HepG2 (cell line): Measurements from ENCODE around the gene ATP8B1. TPM values are rescaled to one million over a fixed set of nuclear protein-coding genes. Genes with fewer than 3 reads are reported as not detected.

Source experiments
- BHLHE40 ChIP-seq: IDR thresholded peaks from 2 replicates; pipeline ENCODE4 v1.6.1; 2011; ENCODE audit warnings: low read length, improper control_type of control experiment
- CREM ChIP-seq, 2 experiments: sonication (generic) in 1 of 2; formaldehyde crosslinking in 1 of 2; IDR thresholded peaks; 2 replicates each; pipeline versions ENCODE4 v1.4.0 to v1.6.1; 2016 to 2020; ENCODE audit warnings: antibody characterized with exemption in 1 of 2, mild to moderate bottlenecking in 1 of 2, missing genetic modification reagents in 1 of 2
- ELF1 ChIP-seq: sonication (generic); formaldehyde crosslinking; IDR thresholded peaks from 2 replicates; pipeline ENCODE4 v1.4.0; 2020; ENCODE audit warnings: missing genetic modification reagents
- RXRB ChIP-seq: IDR thresholded peaks from 2 replicates; pipeline ENCODE4 v1.6.1; 2016; ENCODE audit warnings: borderline replicate concordance, missing genetic modification reagents, missing compliant biosample characterization
- ZBTB21 ChIP-seq: sonication (generic); formaldehyde crosslinking; IDR thresholded peaks from 2 replicates; pipeline ENCODE4 v1.4.0; 2020; ENCODE audit warnings: missing genetic modification reagents
- ZFP1 ChIP-seq: IDR thresholded peaks from 2 replicates; pipeline ENCODE4 v1.6.1; 2016
- polyA plus RNA-seq, 8 experiments: library from polyadenylated mRNA; depleted of rRNA in 3 of 8; stranded (reverse) in 7 of 8; unstranded in 1 of 8; fragments of >200 nt; fragmentation: Illumina TruSeq in 4 of 8; extraction: Trizol in 4 of 8; gene quantifications; 2 replicates each; pipeline versions ENCODE4 v1.2.1 to v1.2.3, GENCODE V29; 2011 to 2016; ENCODE audit warnings: low read depth in 4 of 8, missing spikeins in 1 of 8, mixed read lengths in 1 of 8; ENCODE audit not compliant: insufficient read depth in 1 of 8
- total RNA-seq, 5 experiments: library from RNA; depleted of rRNA; stranded (reverse); fragments of >200 nt; fragmentation: Illumina TruSeq; extraction: Trizol; gene quantifications; 2 replicates each; pipeline ENCODE4 v1.2.3, GENCODE V29; 2016; ENCODE audit warnings: low read depth in 1 of 5
- TF ChIP-seq, protein P1 (sequence below): sonication (generic); formaldehyde crosslinking; IDR thresholded peaks from 2 replicates; pipeline ENCODE4 v1.5.0; 2020; ENCODE audit warnings: missing genetic modification reagents, mild to moderate bottlenecking, borderline replicate concordance
- TF ChIP-seq, protein P2 (sequence below): IDR thresholded peaks from 2 replicates; pipeline ENCODE4 v1.4.0; 2020; ENCODE audit warnings: mild to moderate bottlenecking, missing genetic modification reagents
- TF ChIP-seq, protein P3 (sequence below): sonication (generic); formaldehyde crosslinking; IDR thresholded peaks from 2 replicates; pipeline ENCODE4 v1.8.1; 2023; ENCODE audit warnings: missing genetic modification reagents, inconsistent platforms, borderline replicate concordance
- TF ChIP-seq, protein P4 (sequence below), 2 experiments: sonication (generic) in 1 of 2; formaldehyde crosslinking in 1 of 2; IDR thresholded peaks; 2 replicates each; pipeline versions ENCODE4 v1.5.1 to v1.6.1; 2011 to 2020; ENCODE audit warnings: borderline replicate concordance in 1 of 2, low read depth in 1 of 2, low read length in 1 of 2, mild to moderate bottlenecking in 1 of 2, missing genetic modification reagents in 1 of 2, moderate library complexity in 1 of 2
- TF ChIP-seq, protein P5 (sequence below): sonication (generic); formaldehyde crosslinking; IDR thresholded peaks from 2 replicates; pipeline ENCODE4 v1.4.0; 2020; ENCODE audit warnings: missing genetic modification reagents
- TF ChIP-seq, protein P6 (sequence below): IDR thresholded peaks from 2 replicates; pipeline ENCODE4 v1.6.1; 2016; ENCODE audit warnings: low read depth
- TF ChIP-seq, protein P7 (sequence below): sonication (generic); formaldehyde crosslinking; IDR thresholded peaks from 2 replicates; pipeline ENCODE4 v1.4.0; 2020; ENCODE audit warnings: missing genetic modification reagents, borderline replicate concordance

Gene ATP8B1
- total and polyA plus RNA-seq, 2 of the 13 experiments (the other 11 are each of a cell fraction or from before 2014, with no cell fraction given), result 2.8 to 4.0 TPM

DNA sequence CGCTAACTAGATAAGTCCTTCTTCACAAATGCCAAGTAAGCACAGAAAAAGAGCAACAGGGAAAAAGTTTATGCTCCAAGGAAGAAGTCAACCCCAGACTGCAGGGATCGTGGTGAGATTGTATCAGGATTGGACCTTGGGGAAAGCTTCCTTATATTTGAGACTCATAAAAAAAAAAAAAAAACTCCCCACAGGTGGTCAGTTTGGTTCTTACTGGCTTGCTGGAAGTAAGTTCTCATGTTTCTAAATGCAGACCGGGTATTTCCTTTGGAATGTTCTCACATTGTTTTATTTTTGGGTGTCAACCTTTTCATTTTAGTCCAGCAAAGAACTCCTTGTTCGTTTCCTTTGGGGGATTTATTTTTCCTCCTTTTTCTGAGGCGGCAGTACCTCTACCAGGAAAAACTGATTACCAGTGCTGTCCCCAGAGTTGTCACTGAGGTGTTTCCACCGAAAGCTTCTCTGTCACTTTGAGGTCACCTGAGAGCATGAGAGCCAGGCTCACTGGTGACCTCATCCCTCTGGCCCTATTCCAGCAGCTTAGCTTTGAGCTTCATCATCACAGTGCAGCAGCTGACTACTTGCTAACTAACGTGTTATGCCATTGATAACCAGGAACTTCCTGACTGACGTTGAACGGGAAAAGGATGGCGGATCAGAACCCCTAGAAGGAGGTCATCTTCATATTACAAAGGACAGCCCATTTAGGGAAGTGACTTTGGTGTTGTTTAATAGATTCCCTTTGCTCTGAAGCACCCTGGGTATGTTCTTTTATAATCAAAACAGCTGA lies 16.8 kb upstream of the ATP8B1 start (continued):
- TF ChIP-seq, protein P1, sequence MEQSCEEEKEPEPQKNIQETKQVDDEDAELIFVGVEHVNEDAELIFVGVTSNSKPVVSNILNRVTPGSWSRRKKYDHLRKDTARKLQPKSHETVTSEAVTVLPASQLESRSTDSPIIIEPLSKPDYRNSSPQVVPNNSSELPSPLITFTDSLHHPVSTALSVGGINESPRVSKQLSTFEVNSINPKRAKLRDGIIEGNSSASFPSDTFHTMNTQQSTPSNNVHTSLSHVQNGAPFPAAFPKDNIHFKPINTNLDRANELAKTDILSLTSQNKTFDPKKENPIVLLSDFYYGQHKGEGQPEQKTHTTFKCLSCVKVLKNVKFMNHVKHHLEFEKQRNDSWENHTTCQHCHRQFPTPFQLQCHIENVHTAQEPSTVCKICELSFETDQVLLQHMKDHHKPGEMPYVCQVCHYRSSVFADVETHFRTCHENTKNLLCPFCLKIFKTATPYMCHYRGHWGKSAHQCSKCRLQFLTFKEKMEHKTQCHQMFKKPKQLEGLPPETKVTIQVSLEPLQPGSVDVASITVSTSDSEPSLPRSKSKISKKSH (CRISPR knock-in tag), result no peak
- TF ChIP-seq, protein P2, sequence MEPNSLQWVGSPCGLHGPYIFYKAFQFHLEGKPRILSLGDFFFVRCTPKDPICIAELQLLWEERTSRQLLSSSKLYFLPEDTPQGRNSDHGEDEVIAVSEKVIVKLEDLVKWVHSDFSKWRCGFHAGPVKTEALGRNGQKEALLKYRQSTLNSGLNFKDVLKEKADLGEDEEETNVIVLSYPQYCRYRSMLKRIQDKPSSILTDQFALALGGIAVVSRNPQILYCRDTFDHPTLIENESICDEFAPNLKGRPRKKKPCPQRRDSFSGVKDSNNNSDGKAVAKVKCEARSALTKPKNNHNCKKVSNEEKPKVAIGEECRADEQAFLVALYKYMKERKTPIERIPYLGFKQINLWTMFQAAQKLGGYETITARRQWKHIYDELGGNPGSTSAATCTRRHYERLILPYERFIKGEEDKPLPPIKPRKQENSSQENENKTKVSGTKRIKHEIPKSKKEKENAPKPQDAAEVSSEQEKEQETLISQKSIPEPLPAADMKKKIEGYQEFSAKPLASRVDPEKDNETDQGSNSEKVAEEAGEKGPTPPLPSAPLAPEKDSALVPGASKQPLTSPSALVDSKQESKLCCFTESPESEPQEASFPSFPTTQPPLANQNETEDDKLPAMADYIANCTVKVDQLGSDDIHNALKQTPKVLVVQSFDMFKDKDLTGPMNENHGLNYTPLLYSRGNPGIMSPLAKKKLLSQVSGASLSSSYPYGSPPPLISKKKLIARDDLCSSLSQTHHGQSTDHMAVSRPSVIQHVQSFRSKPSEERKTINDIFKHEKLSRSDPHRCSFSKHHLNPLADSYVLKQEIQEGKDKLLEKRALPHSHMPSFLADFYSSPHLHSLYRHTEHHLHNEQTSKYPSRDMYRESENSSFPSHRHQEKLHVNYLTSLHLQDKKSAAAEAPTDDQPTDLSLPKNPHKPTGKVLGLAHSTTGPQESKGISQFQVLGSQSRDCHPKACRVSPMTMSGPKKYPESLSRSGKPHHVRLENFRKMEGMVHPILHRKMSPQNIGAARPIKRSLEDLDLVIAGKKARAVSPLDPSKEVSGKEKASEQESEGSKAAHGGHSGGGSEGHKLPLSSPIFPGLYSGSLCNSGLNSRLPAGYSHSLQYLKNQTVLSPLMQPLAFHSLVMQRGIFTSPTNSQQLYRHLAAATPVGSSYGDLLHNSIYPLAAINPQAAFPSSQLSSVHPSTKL (CRISPR knock-in tag), result peak; percentile 40
- TF ChIP-seq, protein P3, sequence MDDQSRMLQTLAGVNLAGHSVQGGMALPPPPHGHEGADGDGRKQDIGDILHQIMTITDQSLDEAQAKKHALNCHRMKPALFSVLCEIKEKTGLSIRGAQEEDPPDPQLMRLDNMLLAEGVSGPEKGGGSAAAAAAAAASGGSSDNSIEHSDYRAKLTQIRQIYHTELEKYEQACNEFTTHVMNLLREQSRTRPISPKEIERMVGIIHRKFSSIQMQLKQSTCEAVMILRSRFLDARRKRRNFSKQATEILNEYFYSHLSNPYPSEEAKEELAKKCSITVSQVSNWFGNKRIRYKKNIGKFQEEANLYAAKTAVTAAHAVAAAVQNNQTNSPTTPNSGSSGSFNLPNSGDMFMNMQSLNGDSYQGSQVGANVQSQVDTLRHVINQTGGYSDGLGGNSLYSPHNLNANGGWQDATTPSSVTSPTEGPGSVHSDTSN (CRISPR knock-in tag), result no peak
- TF ChIP-seq RXRB (CRISPR knock-in tag), result peak; percentile 52; the same call in 1 of the 2 replicates
- TF ChIP-seq ZBTB21 (CRISPR knock-in tag), result peak; percentile 82
- TF ChIP-seq ELF1 (CRISPR knock-in tag), result 0 out of 2 replicates have a peak, but pooled peaks have one; percentile 19
- TF ChIP-seq, protein P4, sequence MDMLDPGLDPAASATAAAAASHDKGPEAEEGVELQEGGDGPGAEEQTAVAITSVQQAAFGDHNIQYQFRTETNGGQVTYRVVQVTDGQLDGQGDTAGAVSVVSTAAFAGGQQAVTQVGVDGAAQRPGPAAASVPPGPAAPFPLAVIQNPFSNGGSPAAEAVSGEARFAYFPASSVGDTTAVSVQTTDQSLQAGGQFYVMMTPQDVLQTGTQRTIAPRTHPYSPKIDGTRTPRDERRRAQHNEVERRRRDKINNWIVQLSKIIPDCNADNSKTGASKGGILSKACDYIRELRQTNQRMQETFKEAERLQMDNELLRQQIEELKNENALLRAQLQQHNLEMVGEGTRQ (IDR thresholded peaks at IDR 0.05; ENCODE audit: low read depth, low read length), result 0 out of 2 replicates have a peak, but pooled peaks have one; percentile 5
- TF ChIP-seq, protein P4 (CRISPR knock-in tag; IDR thresholded peaks at IDR 0.05; ENCODE audit: borderline replicate concordance), result no peak
- peak; percentile 58 for TF ChIP-seq BHLHE40
- no peak for TF ChIP-seq ZFP1 (CRISPR knock-in tag)
- TF ChIP-seq, protein P5, sequence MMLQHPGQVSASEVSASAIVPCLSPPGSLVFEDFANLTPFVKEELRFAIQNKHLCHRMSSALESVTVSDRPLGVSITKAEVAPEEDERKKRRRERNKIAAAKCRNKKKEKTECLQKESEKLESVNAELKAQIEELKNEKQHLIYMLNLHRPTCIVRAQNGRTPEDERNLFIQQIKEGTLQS, result peak; percentile 85
- TF ChIP-seq, protein P6, sequence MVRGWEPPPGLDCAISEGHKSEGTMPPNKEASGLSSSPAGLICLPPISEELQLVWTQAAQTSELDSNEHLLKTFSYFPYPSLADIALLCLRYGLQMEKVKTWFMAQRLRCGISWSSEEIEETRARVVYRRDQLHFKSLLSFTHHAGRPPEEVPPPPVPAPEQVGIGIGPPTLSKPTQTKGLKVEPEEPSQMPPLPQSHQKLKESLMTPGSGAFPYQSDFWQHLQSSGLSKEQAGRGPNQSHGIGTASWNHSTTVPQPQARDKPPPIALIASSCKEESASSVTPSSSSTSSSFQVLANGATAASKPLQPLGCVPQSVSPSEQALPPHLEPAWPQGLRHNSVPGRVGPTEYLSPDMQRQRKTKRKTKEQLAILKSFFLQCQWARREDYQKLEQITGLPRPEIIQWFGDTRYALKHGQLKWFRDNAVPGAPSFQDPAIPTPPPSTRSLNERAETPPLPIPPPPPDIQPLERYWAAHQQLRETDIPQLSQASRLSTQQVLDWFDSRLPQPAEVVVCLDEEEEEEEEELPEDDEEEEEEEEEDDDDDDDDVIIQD (CRISPR knock-in tag), result 0 out of 2 replicates have a peak, but pooled peaks have one; percentile 38
- no peak for TF ChIP-seq CREM (IDR thresholded peaks at IDR 0.05)
- TF ChIP-seq CREM (CRISPR knock-in tag; IDR thresholded peaks at IDR 0.05), result no peak
- TF ChIP-seq, protein P7, sequence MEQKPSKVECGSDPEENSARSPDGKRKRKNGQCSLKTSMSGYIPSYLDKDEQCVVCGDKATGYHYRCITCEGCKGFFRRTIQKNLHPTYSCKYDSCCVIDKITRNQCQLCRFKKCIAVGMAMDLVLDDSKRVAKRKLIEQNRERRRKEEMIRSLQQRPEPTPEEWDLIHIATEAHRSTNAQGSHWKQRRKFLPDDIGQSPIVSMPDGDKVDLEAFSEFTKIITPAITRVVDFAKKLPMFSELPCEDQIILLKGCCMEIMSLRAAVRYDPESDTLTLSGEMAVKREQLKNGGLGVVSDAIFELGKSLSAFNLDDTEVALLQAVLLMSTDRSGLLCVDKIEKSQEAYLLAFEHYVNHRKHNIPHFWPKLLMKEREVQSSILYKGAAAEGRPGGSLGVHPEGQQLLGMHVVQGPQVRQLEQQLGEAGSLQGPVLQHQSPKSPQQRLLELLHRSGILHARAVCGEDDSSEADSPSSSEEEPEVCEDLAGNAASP (CRISPR knock-in tag), result peak; percentile 56; the same call in 1 of the 2 replicates
